Body of pancreas (tissue), 4 donors: Measurements from ENCODE around the gene GPR143.

ENCODE experiments used
- CTCF ChIP-seq, 7 experiments: fragments of 450-650 bp in 4 of 7; fragments of 200-600 bp in 3 of 7; sonication (generic) in 3 of 7; IDR thresholded peaks; one replicate each; pipeline ENCODE4 v1.5.1; 2016 to 2019; ENCODE audit warnings: antibody characterized with exemption in 7 of 7
- POLR2A ChIP-seq, 3 donors: fragments of 450-650 bp; IDR thresholded peaks; one replicate each; pipeline ENCODE4 v1.6.1; 2016; ENCODE audit warnings: antibody characterized with exemption in 3 of 3, mild to moderate bottlenecking in 2 of 3

GRCh38 chrX:9788911-9789310 lies 23.3 kb upstream of the GPR143 start:
- no peak for TF ChIP-seq CTCF (IDR thresholded peaks at IDR 0.05)
- no peak for TF ChIP-seq POLR2A (IDR thresholded peaks at IDR 0.05)
